Stimulated activated CD4-positive, alpha-beta T cell treated with anti-CD3 and anti-CD28 coated beads, Interleukin-4, amount 100 ng/mL, for 1 hour (primary cell): ENCODE data around the gene SGF29.
A peak's percentile ranks its signal among the peaks of the same experiment; 100 is the strongest.
"Not testable (repeated sequence)": the region's sequence is repeated elsewhere in the genome, so short reads cannot be mapped to it uniquely, and the experiment has no call there.

Source experiments
- DNase-seq: peaks from one replicate; pipeline ENCODE4 v3.0.0-alpha.2; 2020

Gene SGF29

GRCh38 chr16:28553776-28554633 is at the start of gene SGF29:
Gene SGF29 (plus strand): TSS chr16:28553920. CDS start chr16:28581070, 27,150 bp downstream.
- peak; percentile 90 for DNase-seq

DNA sequence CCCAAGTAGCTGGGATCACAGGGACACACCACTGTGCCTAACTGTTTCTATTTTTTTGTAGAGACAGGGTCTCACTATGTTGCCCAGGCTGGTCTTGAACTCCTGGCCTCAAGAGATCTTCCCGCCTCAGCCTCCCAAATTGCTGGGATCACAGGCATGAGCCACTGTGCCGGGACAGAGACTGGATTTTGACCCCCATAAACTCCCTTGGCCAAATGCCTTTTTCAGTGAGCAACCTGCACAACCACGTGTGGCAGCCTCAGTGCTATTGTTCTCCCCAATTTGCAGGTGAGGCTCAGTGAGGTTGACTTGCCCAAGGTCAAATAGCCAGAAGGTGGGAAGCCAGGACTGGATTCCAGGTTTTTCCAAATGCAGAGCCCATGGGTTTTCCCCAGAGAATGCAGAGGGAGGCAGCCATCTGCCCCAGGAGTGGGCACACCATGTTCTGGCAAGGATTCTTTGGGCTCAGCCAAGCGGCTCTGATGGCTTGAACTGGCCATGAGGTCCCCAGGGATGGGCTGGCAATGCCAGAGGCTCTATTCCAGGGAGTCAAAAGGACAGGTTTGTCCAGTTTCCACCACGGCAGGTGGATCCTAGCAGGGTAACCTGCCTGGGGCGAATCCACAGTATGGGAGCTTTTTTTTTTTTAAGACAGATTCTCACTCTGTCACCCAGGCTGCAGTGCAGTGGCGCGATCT is 48.9 kb upstream of the SGF29 start:
- no peak for DNase-seq

DNA sequence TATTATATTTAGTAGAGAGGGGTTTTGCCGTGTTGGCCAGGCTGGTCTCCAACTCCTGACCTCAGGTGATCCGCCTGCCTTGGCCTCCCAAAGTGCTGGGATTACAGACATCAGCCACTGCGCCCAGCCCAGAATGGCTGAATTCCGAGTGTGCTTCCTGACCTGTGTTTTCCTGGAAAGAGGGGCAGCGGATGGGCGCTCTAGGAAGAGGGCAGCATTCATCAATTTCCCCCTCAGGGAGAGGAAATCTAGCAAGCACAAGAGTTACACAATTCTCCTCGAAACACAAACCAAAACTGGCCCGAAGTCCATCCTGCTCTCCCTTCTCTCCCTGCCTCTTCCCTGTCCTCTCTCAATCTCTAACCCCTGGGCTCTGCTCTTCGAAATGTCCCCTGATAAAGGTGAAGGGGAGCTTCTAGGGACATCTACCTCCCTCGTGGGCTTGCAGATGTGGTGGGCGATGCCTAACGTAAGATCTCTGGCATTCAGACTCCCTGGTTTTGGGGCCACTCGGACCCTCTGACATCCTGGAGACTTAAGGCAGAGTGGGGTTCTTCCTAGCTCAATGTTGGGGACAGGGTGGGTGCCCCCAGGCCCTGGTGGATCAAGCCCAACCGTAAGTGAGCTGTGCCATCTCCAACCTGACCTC is 48.1 kb upstream of the SGF29 start:
- no peak for DNase-seq

- no peak for DNase-seq
Measured at GRCh38 chr16:28511031-28511430, 42.7 kb upstream of the SGF29 start.

DNA sequence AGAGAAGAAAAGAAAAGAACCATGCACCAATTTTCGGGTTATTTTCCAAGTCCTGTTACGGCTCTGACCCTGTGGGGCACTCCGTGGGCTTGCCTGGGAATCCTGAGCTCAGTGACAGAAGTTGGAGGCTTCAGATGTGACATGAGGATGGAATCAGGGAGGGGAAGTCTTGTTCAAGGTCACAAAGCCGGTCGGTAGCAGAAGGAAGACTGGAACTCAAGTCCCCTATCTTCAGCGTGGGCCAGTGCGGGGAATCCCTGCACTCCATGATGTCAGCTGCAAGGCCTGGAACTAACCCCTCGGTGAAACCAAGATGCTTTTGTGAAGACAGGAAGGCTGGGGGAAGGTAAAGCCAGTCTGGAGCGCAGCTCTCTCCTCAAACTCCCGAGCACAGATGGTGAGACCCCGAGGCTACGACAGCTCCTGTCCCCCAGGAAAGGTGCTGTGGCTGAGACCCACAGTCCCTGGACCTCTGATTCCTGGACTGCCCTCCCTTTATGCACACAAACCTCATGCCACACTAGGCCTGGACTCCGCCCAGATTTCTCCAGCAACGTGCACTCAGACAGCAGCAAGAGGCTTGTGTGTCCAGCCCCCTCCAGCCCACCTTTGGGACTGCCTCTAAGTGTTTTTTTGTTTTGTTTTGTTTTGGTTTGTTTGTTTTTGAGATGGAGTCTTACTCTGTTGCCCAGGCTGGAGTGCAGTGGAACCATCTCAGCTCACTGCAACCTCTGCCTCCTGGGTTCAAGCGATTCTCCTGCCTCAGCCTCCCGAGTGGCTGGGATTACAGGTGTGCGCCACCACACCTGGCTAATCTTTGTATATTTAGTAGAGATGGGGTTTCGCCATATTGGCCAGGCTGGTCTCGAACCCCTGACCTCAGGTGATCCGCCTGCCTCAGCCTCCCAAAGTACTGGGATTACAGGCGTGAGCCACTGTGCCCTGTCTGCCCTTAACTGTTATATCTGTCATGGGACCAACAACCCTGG is 41.6 kb upstream of the SGF29 start:
- DNase-seq: no peak

DNA sequence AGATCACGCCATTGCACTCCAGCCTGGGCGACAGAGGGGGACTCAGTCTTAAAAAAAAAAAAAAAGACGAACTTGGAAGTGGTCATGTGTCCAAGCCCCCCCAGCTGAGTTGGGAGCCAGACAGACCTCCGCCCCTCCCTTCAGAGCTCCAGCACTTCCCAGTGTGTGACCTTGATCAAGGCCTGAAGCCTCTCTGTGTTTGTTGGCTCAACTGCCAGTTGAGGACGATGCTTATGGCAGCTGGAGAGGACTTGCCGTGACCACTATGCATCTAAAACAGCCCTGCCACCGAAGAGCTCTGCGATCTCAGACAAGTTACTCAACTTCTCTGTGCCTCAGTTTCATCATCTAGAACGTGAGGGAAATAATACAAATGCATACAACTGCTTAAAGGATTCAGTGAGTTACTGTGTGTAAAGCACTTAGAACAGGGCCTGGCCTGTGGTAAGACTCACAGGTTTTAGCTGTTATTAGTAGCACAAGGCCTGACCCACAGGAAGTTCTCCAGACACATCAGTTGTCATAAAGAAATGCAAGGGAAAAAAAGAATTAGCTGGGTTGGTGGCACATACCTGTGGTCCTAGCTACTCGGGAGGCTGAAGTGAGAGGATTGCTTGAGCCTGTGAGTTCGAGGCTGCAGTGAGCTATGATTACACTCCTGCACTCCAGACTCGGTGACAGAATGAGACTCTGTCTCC is 40.1 kb upstream of the SGF29 start:
- DNase-seq: no peak

DNA sequence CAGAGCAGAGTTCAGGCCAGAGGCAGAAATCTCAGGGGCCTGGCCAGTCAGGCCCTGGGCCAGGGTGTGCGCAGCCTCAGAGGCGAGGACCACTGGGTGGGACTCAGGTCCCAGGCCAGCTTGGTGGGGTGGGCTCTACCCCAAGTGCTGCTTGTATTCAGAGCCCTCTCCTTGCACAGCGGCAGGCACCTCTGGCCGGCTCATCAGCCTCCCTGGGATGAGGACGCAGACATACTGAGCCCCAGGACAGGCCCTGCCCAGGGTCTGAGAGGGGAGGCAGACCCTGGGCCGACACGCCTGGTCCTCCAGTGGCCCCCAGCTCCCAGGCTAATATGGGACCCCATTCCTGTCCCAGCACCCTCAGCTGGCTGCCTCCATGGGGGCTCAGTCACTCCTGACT is 39.5 kb upstream of the SGF29 start:
- DNase-seq: no peak

DNA sequence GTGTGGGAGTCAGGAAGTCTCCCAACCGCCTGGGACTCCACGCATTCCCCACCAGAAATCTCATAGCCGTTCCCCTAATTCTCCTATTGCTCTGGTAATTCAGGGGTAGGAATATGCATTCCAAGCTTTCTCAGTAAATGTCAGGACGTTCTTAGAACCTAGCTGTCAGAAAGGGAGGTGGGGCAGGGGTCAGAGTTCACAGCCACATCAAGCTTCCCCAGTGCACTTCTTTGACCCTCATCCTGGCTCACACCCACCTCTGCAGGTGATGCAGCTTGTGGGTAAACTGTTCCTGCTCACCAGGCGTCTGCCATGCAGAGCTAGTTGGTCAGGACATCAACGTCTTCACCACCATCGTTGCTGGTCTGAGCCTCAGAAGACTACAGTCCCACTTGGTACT is 33.0 kb upstream of the SGF29 start:
- DNase-seq: no peak

GRCh38 chr16:28521436-28521835 is 32.3 kb upstream of the SGF29 start:
- DNase-seq: no peak

DNA sequence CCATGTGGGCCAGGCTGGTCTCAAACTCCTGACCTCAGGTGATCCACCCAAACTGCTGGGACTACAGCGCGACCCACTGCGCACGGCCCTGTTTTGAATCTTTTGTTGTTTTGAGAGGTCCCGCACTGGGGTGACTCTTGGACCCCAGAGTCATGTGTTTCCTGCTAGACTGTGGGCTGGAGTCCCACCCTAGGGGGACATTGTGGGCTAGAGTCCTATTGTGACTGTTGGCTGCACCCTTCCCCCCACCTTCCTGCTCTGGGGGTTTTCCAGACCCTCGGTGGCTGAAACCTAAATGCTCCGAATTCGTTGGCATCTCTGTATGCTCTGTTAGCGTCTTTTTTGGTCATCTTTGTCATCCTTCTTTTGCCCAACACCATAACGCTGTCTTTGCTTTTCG is 30.9 kb upstream of the SGF29 start:
- no peak for DNase-seq

DNA sequence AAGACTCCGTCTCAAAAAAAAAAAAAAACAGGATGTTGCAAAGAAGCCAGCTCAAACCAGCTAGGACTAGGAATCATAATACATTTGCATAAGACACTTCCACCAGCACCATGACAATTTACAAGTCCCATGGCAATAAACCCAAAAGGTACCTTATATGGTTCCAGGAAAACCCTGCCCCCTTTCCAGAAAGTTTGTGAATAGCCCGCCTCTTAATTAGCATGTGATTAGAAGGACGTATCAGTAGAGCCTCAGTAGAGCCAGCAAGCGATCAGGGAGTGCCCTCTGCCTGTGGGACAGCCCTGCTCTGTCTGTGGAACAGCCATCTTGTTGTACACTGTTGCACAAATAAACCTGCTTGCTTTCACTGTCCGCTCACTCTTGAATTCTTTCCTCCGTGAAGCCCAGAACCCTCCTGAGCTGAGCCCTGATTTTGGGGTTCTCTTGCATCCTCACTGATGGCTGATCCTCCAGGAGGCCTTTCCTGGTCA is 29.0 kb upstream of the SGF29 start:
- no peak for DNase-seq

DNA sequence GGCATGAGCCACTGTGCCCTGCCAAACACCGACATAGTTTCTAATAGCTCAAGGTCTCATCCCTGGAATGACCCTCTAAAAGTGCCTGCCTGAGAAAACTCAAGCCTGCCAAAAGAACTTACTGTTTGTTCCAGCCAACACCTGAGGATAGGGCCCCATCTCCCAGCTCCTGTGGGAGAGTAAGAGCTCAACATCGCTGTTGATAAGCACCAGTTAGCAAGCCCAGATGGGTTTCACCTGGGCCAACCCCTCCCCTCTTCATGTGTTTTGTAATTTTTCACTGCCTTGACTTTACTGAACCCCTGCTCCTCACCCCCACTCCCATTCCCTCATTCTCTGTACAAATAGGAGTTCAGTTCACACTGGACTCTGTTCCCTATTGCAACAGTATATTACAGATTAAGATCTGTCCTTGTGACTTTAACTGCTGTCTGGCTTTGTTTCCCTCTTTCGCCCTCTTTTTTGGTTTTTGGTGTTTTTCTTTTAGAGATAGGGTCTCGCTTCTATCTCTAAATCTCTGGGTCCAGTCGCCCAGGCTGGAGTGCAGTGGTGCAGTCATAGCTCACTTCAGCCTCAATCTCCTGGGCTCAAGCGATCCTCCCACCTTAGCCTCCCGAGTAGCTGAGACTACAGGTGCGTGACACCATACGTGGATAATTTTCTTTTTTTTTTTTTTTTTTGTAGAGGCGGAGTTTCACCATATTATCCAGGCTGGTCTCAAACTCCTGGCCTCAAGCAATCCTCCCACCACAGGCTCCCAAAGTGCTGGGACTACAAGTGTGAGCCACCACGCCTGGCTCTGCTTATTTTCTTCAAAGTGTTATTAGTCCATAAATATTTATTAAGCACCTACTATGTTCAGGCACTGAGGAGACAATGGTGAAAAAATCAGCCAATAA is 27.3 kb upstream of the SGF29 start:
- no peak for DNase-seq

GRCh38 chr16:28527100-28527785 is 26.5 kb upstream of the SGF29 start:
- not testable (repeated sequence) for DNase-seq

DNA sequence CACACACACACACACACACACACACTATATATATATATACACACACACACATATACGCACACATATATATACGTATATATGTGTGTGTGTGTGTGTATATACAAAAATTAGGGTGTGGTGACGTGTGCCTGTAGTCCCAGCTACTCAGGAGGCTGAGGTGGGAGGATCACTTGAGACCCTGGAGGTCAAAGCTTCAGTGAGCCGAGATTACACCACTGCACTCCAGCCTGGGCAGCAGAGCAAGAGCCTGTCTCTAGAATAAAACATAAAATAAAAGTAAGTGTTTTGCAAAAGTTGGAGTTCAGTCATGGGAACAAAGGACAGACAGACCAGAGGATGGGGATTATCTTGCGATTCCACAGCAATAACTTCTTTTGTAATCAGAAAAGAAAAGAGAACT is 25.7 kb upstream of the SGF29 start:
- no peak for DNase-seq

DNA sequence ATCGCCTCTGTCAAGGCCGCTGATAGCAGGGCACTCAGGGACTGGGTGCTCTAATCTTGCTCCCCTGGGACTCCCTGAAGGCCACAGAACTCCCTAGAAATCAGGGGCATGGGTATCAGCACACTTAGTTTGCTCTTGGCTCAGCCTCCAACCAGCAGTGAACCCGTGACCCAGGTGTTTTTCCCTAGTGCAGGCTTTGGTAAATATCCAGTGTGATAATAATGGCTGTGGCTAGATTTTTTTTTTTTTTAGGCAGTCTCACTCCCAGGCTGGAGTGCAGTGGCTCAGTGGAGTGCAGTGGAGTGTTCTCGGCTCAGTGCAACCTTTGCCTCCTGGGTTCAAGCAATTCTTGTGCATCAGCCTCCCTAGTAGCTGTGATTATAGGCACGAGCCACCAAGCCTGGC is 25.3 kb upstream of the SGF29 start:
- no peak for DNase-seq

- DNase-seq: no peak
Measured at GRCh38 chr16:28529124-28529523, 24.6 kb upstream of the SGF29 start.

GRCh38 chr16:28531777-28532744 is 21.7 kb upstream of the SGF29 start:
- no peak for DNase-seq

DNA sequence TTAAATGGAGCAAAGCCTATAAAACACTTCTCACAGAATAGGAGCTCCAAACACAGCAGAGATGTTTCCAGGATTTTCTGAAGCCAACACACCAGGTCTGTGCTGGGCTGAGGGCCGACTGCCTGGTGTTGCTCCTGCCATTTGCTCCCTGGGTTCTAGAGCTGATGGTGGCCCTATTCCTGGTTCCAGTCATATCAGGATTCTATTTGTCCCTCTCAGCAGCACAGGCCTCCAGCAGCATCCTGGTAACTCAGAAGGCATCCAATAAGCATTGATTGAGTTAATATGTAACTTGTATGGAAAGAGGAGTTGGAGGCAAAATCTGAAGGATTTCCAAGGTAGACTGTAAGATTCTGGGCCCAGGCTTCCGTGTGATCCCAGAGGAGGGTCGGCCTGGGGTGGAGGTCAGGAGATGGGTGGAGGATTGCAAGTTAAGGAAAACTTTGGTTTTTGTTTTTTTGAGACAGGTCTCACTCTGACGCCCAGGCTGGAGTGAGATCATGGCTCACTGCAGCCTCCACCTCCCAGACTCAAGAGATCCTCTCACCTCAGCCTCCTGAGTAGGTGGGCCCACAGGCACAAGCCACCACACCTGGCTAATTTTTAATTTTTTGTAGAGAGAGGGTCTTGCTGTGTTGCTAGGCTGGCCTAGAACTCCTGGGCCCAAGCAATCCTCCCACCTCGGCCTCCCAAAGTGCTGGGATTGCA is 20.6 kb upstream of the SGF29 start:
- no peak for DNase-seq
